ENCODE results near the gene S100A12. TPM values are rescaled to one million over a fixed set of nuclear protein-coding genes. Genes with fewer than 3 reads are reported as not detected.

Gene S100A12
- total and polyA plus RNA-seq, 2 experiments from 2014 or later: not detected

- Histone ChIP-seq H3K27me3 (no peaks in the 10 kb centered on the region), H3K4me3 (no peak overlapping the region), H3K9me3 (ENCODE audit: low read depth) (no peaks in the 10 kb centered on the region), H3K27ac (no peak overlapping the region), H3K4me1 (ENCODE audit: low read depth) (peaks cover 41% of the 10 kb centered on the region), H3K36me3 (no peaks in the 10 kb centered on the region)
- TF ChIP-seq CTCF (IDR thresholded peaks at IDR 0.05; ENCODE audit: low read depth, low read length): no peak
- no peak for DNase-seq (ENCODE audit: low read depth in 1 of 2, low spot score in 1 of 2)
Measured at GRCh38 chr1:153364766-153365666, 10.4 kb downstream of the S100A12 start.

- no peaks in the 10 kb centered on the region for H3K9me3 ChIP-seq (ENCODE audit: low read depth)
- H3K36me3 ChIP-seq: no peaks in the 10 kb centered on the region
- no peak for TF ChIP-seq CTCF (IDR thresholded peaks at IDR 0.05; ENCODE audit: low read depth, low read length)
- H3K27ac ChIP-seq: no peak overlapping the region
- peaks cover 44% of the 10 kb centered on the region for H3K4me1 ChIP-seq (ENCODE audit: low read depth)
- DNase-seq (ENCODE audit: low read depth in 1 of 2, low spot score in 1 of 2): no peak
- no peaks in the 10 kb centered on the region for H3K27me3 ChIP-seq
- H3K4me3 ChIP-seq: no peak overlapping the region
Measured at GRCh38 chr1:153364156-153364555, 11.3 kb downstream of the S100A12 start.

- Histone ChIP-seq H3K36me3 (no peaks in the 10 kb centered on the region), H3K4me3 (no peak overlapping the region), H3K4me1 (ENCODE audit: low read depth) (peaks cover 43% of the 10 kb centered on the region), H3K27me3 (no peaks in the 10 kb centered on the region), H3K9me3 (ENCODE audit: low read depth) (no peaks in the 10 kb centered on the region), H3K27ac (no peak overlapping the region)
- no peak for DNase-seq (ENCODE audit: low read depth in 1 of 2, low spot score in 1 of 2)
- TF ChIP-seq CTCF (IDR thresholded peaks at IDR 0.05; ENCODE audit: low read depth, low read length): no peak
Measured at GRCh38 chr1:153363641-153364040, 11.8 kb downstream of the S100A12 start.

- H3K27ac ChIP-seq: peak overlapping the region; percentile 87
- DNase-seq (ENCODE audit: low read depth in 1 of 2, low spot score in 1 of 2): no peak
- no peaks in the 10 kb centered on the region for H3K27me3 ChIP-seq
- H3K9me3 ChIP-seq (ENCODE audit: low read depth): no peaks in the 10 kb centered on the region
- no peak for TF ChIP-seq CTCF (IDR thresholded peaks at IDR 0.05; ENCODE audit: low read depth, low read length)
- H3K4me3 ChIP-seq: no peak overlapping the region
- peaks cover 41% of the 10 kb centered on the region for H3K4me1 ChIP-seq (ENCODE audit: low read depth)
- no peaks in the 10 kb centered on the region for H3K36me3 ChIP-seq
Measured at GRCh38 chr1:153362187-153362775, 13.1 kb downstream of the S100A12 start.

- peak overlapping the region; percentile 87 for H3K27ac ChIP-seq
- H3K4me1 ChIP-seq (ENCODE audit: low read depth): peaks cover 41% of the 10 kb centered on the region
- TF ChIP-seq CTCF (IDR thresholded peaks at IDR 0.05; ENCODE audit: low read depth, low read length): no peak
- H3K27me3 ChIP-seq: no peaks in the 10 kb centered on the region
- no peaks in the 10 kb centered on the region for H3K9me3 ChIP-seq (ENCODE audit: low read depth)
- no peaks in the 10 kb centered on the region for H3K36me3 ChIP-seq
- H3K4me3 ChIP-seq: no peak overlapping the region
- DNase-seq (ENCODE audit: low read depth in 1 of 2, low spot score in 1 of 2): peak in 1 of 2 donors; percentile 65
Measured at GRCh38 chr1:153361480-153362109, 13.8 kb downstream of the S100A12 start.

Measured in cardiac muscle cell (in vitro differentiated cells and primary cell).